ENCODE results near the gene EHMT1. TPM values are rescaled to one million over a fixed set of nuclear protein-coding genes. Genes with fewer than 3 reads are reported as not detected.

The EHMT1 gene
- total and polyA plus RNA-seq, 9 of the 15 experiments (the other 6 are each of a cell fraction or from before 2014, with no cell fraction given), result 2.2 to 76.0 (median 36.4) TPM

DNA sequence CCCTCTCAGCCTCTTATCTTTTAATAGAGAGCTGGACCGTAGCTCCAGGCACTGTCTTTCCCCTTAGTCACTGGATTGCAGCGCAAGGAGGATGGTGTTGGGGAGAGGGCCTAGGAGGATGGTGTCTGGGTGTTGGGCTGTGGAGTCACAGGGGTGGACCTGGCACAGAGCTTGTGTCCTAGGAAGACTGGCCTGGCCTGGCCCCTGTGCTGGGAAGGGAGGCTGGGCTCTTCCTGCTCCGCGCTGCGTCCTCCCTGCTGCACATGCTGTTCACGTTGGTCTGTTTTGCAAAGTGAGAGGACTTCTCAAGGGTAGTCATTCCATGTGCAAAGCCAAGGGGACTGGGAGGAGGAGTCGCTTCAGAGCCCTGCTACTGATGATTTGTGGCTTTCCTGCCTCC, 123.9 kb downstream of the EHMT1 start (continued):
- TF ChIP-seq, protein P1, sequence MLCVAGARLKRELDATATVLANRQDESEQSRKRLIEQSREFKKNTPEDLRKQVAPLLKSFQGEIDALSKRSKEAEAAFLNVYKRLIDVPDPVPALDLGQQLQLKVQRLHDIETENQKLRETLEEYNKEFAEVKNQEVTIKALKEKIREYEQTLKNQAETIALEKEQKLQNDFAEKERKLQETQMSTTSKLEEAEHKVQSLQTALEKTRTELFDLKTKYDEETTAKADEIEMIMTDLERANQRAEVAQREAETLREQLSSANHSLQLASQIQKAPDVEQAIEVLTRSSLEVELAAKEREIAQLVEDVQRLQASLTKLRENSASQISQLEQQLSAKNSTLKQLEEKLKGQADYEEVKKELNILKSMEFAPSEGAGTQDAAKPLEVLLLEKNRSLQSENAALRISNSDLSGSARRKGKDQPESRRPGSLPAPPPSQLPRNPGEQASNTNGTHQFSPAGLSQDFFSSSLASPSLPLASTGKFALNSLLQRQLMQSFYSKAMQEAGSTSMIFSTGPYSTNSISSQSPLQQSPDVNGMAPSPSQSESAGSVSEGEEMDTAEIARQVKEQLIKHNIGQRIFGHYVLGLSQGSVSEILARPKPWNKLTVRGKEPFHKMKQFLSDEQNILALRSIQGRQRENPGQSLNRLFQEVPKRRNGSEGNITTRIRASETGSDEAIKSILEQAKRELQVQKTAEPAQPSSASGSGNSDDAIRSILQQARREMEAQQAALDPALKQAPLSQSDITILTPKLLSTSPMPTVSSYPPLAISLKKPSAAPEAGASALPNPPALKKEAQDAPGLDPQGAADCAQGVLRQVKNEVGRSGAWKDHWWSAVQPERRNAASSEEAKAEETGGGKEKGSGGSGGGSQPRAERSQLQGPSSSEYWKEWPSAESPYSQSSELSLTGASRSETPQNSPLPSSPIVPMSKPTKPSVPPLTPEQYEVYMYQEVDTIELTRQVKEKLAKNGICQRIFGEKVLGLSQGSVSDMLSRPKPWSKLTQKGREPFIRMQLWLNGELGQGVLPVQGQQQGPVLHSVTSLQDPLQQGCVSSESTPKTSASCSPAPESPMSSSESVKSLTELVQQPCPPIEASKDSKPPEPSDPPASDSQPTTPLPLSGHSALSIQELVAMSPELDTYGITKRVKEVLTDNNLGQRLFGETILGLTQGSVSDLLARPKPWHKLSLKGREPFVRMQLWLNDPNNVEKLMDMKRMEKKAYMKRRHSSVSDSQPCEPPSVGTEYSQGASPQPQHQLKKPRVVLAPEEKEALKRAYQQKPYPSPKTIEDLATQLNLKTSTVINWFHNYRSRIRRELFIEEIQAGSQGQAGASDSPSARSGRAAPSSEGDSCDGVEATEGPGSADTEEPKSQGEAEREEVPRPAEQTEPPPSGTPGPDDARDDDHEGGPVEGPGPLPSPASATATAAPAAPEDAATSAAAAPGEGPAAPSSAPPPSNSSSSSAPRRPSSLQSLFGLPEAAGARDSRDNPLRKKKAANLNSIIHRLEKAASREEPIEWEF (CRISPR knock-in tag; IDR thresholded peaks at IDR 0.05), result no peak
- TF ChIP-seq ERF (CRISPR knock-in tag; IDR thresholded peaks at IDR 0.05) (no peak), KDM2B (CRISPR knock-in tag; IDR thresholded peaks at IDR 0.05) (no peak), XRCC3 (IDR thresholded peaks at IDR 0.05) (no peak), ETV1 (tag; conservative IDR thresholded peaks at IDR 0.05; ENCODE audit: low read depth) (no peak), ZFP1 (CRISPR knock-in tag; IDR thresholded peaks at IDR 0.05) (no peak), CAMTA2 (CRISPR knock-in tag; conservative IDR thresholded peaks at IDR 0.05) (no peak), MYC (IDR thresholded peaks at IDR 0.05; ENCODE audit: low read depth, low read length) (no peak), MYC (CRISPR knock-in tag; IDR thresholded peaks at IDR 0.05; ENCODE audit: borderline replicate concordance, low read depth) (no peak)
- TF ChIP-seq, protein P2, sequence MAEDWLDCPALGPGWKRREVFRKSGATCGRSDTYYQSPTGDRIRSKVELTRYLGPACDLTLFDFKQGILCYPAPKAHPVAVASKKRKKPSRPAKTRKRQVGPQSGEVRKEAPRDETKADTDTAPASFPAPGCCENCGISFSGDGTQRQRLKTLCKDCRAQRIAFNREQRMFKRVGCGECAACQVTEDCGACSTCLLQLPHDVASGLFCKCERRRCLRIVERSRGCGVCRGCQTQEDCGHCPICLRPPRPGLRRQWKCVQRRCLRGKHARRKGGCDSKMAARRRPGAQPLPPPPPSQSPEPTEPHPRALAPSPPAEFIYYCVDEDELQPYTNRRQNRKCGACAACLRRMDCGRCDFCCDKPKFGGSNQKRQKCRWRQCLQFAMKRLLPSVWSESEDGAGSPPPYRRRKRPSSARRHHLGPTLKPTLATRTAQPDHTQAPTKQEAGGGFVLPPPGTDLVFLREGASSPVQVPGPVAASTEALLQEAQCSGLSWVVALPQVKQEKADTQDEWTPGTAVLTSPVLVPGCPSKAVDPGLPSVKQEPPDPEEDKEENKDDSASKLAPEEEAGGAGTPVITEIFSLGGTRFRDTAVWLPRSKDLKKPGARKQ (CRISPR knock-in tag; IDR thresholded peaks at IDR 0.05), result no peak
